ENCODE results near the gene CHRNB1. TPM values are rescaled to one million over a fixed set of nuclear protein-coding genes. Genes with fewer than 3 reads are reported as not detected.
A peak's percentile ranks its signal among the peaks of the same experiment; 100 is the strongest.

CHRNB1 gene
- total and polyA plus RNA-seq, 4 donors: 7.0 to 11.9 (median 10.6) TPM

DNA sequence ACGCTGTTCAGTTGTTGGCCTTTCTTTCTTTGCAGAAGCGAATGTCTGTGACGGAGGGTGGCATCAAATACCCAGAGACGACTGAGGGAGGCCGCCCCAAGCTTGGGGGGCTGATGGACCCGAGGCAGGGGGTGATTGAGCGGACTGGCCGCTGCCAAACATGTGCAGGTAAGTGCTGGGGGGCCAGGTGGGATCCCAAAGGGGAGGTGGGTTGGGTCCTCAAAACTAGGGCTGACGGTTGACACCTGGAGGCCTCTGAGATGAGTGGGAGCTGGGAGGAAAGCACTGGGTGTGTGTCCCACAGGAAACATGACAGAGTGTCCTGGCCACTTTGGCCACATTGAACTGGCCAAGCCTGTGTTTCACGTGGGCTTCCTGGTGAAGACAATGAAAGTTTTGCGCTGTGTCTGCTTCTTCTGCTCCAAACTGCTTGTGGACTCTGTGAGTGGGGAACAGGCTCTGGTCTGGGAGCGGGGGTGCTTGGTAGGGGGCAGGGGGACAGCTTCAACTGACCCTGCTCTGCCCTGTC lies 51.1 kb downstream of the CHRNB1 start:
- Histone ChIP-seq H3K4me3 (no peak overlapping the region), H3K9me3 (ENCODE audit: control insufficient read depth in 4 of 4, insufficient read depth in 3 of 4, low read length in 3 of 4) (no peaks in the 10 kb centered on the region), H3K9ac (ENCODE audit: insufficient read depth in 1 of 2, low read length in 2 of 2) (no peak overlapping the region), H3K4me1 (ENCODE audit: control insufficient read depth in 5 of 5, insufficient read depth in 5 of 5, low read length in 5 of 5) (peaks cover 0 to 2% (median 0%) of the 10 kb centered on the region in 5 donors), H3K27ac (ENCODE audit: low read depth in 1 of 2, low read length in 1 of 2) (peak overlapping the region; percentile 18 to 36), H3K36me3 (ENCODE audit: control insufficient read depth in 4 of 4, insufficient read depth in 4 of 4, low read length in 4 of 4) (peaks cover 17 to 43% (median 33%) of the 10 kb centered on the region in 4 donors), H3K27me3 (ENCODE audit: control insufficient read depth in 3 of 3, insufficient read depth in 3 of 3, low read length in 2 of 3) (no peaks in the 10 kb centered on the region)
- DNase-seq: no peak
- ATAC-seq (ENCODE audit: insufficient read depth, low FRiP score): no peak
- 89 to 91% methylated on average over 12 of the region's 12 CpGs for WGBS, 2 donors
- TF ChIP-seq, protein P1, sequence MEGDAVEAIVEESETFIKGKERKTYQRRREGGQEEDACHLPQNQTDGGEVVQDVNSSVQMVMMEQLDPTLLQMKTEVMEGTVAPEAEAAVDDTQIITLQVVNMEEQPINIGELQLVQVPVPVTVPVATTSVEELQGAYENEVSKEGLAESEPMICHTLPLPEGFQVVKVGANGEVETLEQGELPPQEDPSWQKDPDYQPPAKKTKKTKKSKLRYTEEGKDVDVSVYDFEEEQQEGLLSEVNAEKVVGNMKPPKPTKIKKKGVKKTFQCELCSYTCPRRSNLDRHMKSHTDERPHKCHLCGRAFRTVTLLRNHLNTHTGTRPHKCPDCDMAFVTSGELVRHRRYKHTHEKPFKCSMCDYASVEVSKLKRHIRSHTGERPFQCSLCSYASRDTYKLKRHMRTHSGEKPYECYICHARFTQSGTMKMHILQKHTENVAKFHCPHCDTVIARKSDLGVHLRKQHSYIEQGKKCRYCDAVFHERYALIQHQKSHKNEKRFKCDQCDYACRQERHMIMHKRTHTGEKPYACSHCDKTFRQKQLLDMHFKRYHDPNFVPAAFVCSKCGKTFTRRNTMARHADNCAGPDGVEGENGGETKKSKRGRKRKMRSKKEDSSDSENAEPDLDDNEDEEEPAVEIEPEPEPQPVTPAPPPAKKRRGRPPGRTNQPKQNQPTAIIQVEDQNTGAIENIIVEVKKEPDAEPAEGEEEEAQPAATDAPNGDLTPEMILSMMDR (IDR thresholded peaks at IDR 0.05; ENCODE audit: control extremely low read depth, extremely low read depth): no peak

DNA sequence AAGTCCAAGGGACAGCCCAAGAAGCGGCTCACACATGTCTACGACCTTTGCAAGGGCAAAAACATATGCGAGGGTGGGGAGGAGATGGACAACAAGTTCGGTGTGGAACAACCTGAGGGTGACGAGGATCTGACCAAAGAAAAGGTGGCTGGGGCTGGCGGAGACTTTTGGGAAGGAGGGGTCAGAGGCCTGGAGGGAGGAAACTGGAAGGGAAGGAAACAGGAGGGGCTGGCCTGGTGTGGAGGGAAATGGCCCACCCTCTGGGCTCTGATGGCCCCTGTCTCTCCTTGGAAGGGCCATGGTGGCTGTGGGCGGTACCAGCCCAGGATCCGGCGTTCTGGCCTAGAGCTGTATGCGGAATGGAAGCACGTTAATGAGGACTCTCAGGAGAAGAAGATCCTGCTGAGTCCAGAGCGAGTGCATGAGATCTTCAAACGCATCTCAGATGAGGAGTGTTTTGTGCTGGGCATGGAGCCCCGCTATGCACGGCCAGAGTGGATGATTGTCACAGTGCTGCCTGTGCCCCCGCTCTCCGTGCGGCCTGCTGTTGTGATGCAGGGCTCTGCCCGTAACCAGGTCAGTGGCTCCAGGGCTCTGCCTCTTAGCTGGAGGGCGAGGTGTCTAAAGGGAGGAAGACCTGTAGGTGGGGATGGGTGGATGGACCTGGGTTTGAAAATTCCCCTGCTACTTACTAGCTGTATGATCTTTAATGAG lies 51.8 kb downstream of the CHRNB1 start:
- Histone ChIP-seq H3K36me3 (ENCODE audit: control insufficient read depth in 4 of 4, insufficient read depth in 4 of 4, low read length in 4 of 4) (peaks cover 24 to 49% (median 39%) of the 10 kb centered on the region in 4 donors), H3K4me1 (ENCODE audit: control insufficient read depth in 5 of 5, insufficient read depth in 5 of 5, low read length in 5 of 5) (peaks cover 0 to 2% (median 0%) of the 10 kb centered on the region in 5 donors), H3K27ac (ENCODE audit: low read depth in 1 of 2, low read length in 1 of 2) (peak overlapping the region; percentile 9 to 36), H3K27me3 (ENCODE audit: control insufficient read depth in 3 of 3, insufficient read depth in 3 of 3, low read length in 2 of 3) (no peaks in the 10 kb centered on the region), H3K4me3 (no peak overlapping the region), H3K9me3 (ENCODE audit: control insufficient read depth in 4 of 4, insufficient read depth in 3 of 4, low read length in 3 of 4) (no peaks in the 10 kb centered on the region), H3K9ac (ENCODE audit: insufficient read depth in 1 of 2, low read length in 2 of 2) (no peak overlapping the region)
- no peak for ATAC-seq (ENCODE audit: insufficient read depth, low FRiP score)
- WGBS, 2 donors: 83 to 87% methylated on average over 20 of the region's 20 CpGs
- TF ChIP-seq, protein P1 (IDR thresholded peaks at IDR 0.05; ENCODE audit: control extremely low read depth, extremely low read depth): no peak
- DNase-seq: no peak

DNA sequence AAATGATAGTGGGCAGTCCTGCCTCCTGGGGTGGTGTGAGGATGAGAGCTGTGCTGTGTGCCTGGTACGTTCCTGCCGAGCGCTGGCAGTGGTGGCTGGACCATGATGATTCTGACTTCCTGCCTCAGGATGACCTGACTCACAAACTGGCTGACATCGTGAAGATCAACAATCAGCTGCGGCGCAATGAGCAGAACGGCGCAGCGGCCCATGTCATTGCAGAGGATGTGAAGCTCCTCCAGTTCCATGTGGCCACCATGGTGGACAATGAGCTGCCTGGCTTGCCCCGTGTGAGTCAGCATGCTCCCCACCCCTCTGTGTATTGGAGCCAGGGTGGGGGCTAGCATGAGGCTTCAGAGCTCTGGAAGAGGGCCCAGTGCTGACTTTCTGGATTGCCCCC lies 52.4 kb downstream of the CHRNB1 start:
- Histone ChIP-seq H3K9me3 (ENCODE audit: control insufficient read depth in 4 of 4, insufficient read depth in 3 of 4, low read length in 3 of 4) (no peaks in the 10 kb centered on the region), H3K4me3 (no peak overlapping the region), H3K4me1 (ENCODE audit: control insufficient read depth in 5 of 5, insufficient read depth in 5 of 5, low read length in 5 of 5) (no peaks in the 10 kb centered on the region), H3K27ac (ENCODE audit: low read depth in 1 of 2, low read length in 1 of 2) (no peak overlapping the region), H3K9ac (ENCODE audit: insufficient read depth in 1 of 2, low read length in 2 of 2) (no peak overlapping the region), H3K27me3 (ENCODE audit: control insufficient read depth in 3 of 3, insufficient read depth in 3 of 3, low read length in 2 of 3) (no peaks in the 10 kb centered on the region), H3K36me3 (ENCODE audit: control insufficient read depth in 4 of 4, insufficient read depth in 4 of 4, low read length in 4 of 4) (peaks cover 29 to 55% (median 45%) of the 10 kb centered on the region in 4 donors)
- TF ChIP-seq, protein P1 (IDR thresholded peaks at IDR 0.05; ENCODE audit: control extremely low read depth, extremely low read depth): no peak
- 74 to 79% methylated on average over 10 of the region's 10 CpGs for WGBS, 2 donors
- DNase-seq (no peak), ATAC-seq (ENCODE audit: insufficient read depth, low FRiP score) (no peak)
